Spleen (tissue), 7 donors: Measurements from ENCODE around the gene CAMTA1.

ENCODE experiments used
- POLR2A ChIP-seq, 3 donors: fragments of 450-650 bp; IDR thresholded peaks; one replicate each; pipeline ENCODE4 v1.5.1; 2017; ENCODE audit warnings: antibody characterized with exemption in 3 of 3, mild to moderate bottlenecking in 1 of 3
- POLR2AphosphoS5 ChIP-seq, 3 donors: sonication (generic); formaldehyde crosslinking; IDR thresholded peaks; one replicate each; pipeline ENCODE4 v1.5.1; 2017; ENCODE audit warnings: antibody characterized with exemption in 3 of 3
- TF ChIP-seq, protein P1 (sequence below), 11 experiments: fragments of 200-600 bp in 7 of 11; fragments of 450-650 bp in 4 of 11; sonication (generic) in 4 of 11; IDR thresholded peaks in 8 of 11; conservative IDR thresholded peaks in 3 of 11; 1 replicate in 7 of 11; 2 replicates in 4 of 11; pipeline versions ENCODE4 v1.4.0 to v1.8.0; 2016 to 2021; ENCODE audit warnings: antibody characterized with exemption in 11 of 11, inconsistent platforms in 4 of 11, mild to moderate bottlenecking in 1 of 11
- donor health status: DM: no; HTN: no; CAD: no; lungs with moderate emphysema.
- donor health status: DM: no; HTN: no; CAD: no.
- donor health status: DM: no; HTN: no; CAD: no.

DNA sequence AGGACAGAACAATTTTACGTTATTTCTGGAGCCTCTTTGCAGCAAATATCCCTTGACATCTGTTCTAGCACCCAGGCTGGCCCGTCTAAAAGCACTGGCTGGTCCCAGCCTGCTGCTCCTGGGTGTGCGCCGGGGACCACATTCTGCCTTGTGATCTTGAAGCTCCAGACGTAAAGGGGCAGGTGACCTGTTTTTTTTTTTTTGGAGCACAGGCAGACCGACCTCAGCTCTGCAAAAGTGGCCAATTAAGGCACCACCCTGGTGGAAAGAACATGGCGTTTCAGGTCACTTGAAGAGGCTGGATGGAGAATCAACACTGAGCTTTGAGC is 13.8 kb upstream of the CAMTA1 start:
- TF ChIP-seq POLR2AphosphoS5 (IDR thresholded peaks at IDR 0.05): no peak
- TF ChIP-seq, protein P1, sequence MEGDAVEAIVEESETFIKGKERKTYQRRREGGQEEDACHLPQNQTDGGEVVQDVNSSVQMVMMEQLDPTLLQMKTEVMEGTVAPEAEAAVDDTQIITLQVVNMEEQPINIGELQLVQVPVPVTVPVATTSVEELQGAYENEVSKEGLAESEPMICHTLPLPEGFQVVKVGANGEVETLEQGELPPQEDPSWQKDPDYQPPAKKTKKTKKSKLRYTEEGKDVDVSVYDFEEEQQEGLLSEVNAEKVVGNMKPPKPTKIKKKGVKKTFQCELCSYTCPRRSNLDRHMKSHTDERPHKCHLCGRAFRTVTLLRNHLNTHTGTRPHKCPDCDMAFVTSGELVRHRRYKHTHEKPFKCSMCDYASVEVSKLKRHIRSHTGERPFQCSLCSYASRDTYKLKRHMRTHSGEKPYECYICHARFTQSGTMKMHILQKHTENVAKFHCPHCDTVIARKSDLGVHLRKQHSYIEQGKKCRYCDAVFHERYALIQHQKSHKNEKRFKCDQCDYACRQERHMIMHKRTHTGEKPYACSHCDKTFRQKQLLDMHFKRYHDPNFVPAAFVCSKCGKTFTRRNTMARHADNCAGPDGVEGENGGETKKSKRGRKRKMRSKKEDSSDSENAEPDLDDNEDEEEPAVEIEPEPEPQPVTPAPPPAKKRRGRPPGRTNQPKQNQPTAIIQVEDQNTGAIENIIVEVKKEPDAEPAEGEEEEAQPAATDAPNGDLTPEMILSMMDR (IDR thresholded peaks at IDR 0.05 in 8 of 11, conservative IDR thresholded peaks at IDR 0.05 in 3 of 11): no peak
- no peak for TF ChIP-seq POLR2A (IDR thresholded peaks at IDR 0.05)
